ENCODE data around the gene TIGAR.

The TIGAR gene

DNA sequence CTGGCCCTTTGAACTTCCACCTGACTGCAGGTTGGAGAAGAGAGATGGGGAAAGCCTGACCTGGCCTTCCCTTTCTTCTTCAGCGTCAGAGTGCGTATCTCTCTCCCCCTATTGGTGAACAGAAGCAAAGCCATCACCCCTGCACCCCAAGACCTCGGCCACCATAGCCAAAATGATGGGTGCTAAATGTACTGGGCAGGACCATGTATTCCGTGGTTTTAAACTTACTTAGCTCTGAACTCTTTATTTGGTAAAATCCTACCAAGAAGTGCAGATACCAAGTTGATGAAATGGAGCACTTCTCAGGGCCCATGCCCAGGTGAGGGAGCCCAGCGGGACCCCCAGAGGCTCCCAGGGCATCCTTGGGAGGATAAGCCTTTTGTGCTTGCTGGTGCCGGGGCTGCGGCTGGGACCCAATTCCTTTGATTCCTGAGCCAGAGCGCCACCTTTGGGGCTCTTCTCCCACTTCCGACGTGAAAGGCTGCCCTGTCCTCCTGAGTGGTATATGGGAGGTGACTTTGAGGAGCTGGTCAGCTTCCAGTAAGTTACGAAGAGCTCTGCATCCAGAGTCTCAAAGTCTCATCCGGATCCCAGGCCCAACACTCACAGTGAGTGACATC, 38.0 kb upstream of the TIGAR start:
- DNase-seq (ENCODE audit: low spot score), result no peak

DNA sequence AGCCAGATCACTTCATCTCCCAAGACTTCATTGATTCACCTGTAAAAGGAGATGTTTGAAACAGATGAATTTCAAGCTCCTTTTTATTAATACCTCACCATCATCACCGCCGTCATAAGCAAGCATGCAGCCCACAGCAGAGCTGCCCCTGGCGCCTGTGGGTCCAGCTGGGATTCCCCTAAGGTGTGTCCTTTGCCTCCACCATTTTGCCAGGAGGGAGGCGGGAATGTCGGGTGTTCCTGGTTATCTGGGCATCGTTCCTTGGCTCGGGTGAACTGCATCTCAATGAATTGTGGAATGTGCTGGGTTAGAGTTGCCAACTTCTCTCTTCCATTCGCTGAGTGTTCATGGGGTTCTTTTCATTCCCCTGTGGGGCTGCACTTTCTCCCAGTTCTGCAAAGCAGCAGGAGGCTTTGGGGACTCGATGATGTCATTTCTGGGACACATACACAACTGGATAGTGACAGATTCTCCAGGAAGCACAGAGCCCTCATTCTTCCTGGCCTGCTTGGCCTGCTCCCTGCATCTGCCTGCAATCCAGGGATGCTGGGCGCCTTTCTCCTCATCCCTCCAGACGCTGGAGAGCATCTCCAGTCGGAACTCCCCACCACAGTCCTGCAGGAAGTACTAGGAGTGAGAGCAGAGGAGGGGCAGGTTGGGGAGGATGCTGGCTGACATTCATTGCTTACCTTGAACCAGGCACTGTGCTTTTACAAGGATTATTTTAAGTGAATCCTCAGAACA, 37.3 kb upstream of the TIGAR start:
- DNase-seq (ENCODE audit: low spot score), result no peak

DNA sequence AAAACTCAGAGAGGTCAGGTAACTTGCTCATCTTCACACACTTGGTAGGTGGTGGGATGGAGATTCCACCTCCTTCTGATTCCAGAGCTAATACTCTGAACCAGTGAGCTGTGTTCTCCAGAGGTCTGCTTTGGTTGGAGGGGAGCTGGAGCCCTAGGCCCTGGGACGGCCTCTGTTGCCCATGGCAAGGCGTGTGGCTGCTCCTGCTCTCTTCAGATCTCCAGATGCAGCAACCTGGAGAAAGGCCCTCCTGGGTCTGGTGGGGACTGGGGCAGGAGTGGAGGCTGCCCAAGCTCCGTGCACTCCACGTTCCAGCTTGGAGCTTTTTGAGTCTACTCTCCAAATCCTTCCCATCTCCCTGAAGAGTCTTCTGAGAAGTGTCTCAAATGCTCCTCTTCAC, 36.7 kb upstream of the TIGAR start:
- no peak for DNase-seq (ENCODE audit: low spot score)

DNA sequence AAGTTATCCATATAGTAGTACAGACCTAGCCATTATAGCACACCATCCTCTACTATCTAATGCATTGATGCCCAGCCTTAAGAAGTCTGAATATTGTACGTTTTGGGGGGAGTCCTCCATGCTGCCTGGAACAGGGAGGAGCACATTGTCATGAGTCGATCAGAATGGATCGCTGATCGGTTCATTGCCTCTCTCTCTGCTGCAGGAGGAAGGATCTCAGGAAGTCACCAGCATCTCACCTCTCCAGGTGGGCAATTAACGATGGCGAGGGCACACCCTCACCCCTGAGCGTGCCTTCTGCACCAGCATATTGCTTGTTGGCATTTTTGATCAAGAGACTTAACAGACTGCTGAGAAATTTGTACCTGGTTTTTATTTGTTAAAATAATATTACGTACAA, 35.9 kb upstream of the TIGAR start:
- no peak for DNase-seq (ENCODE audit: low spot score)

DNA sequence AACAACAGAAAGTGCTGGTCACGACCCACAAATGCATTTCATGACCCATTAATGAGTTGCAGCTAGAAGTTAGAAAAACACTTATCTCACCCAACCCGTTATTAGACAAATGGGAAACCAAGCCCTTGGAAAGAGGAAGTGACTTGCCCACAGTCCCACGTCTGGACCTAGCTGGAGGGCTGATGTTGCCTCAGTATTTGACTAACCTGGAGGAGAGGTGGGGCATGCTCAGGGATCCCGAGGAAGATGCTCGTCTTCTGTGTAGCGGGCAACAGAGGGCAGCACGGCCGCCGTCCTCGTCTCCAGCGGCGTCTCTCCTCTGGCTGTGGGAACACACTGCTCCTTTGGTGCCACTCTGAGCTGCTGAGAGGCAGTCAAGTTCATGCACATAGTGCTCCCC, 34.8 kb upstream of the TIGAR start:
- DNase-seq (ENCODE audit: low spot score), result no peak

DNA sequence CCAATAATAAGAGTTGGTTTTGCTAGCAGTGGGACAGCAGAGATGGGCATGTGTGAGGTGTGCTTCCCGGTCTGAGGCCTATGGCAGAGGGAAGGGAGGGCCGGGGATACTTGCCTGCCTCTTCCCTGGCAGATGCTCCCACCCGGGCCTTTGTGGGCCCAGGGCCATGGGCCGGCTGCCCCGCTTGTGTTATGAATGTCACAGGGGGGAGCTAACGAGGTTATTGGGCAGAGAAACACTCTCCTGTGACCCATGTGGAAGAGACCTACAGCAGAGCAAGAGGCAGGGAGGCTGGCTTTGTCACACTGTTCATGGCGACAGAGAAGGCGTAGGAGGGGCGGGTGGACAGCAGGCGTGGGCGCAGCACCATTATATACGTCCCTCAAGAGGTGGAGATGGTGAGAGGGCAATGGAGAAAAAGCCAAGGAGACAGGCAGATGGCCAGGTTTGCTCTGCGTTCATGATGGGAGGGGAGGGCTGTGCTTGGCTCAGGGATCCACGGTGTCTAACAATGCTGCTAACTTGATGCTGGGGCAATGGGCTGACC, 34.2 kb upstream of the TIGAR start:
- no peak for DNase-seq (ENCODE audit: low spot score)

DNA sequence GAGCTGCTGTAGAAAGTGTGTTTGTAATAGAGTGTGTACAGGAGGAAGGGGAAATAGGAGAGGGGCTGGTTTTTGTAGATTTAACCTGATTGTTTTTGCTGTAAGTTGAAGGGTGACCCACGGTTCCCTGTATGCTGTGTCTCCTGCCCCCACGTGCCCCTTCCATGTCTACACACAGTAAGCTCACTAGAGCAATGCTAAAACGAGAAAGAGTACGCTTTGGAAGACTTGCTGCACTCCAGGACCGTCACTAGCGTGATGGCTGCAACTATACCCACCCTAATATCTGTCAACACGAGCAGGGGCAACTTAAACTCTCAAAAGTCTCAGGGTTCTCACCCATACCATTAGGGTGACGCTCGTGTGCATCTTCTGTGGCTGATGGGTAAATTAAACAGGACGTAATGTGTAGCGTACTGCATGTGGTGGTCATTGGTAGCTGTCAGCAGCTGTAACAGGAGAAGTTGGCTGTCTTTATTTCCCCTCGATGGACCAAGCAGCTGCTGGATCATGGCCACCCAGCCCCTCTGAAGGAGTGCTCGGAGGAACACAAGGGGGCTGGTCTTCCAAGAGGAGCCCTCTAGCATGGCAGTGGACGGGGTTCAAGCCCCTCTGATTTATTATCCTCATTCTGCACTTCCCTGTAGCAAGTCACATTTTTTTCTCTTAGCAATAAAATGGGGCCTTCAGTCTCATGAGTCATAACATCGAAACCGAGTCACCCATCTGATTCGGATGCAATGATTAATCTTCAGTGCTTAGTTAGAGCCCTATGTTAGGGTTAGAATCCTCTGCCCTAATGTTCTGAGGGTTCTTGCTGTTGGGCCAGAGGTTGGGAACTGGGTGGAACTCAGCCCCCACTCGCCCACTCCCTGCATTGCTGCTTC, 33.4 kb upstream of the TIGAR start:
- peak; percentile 67 for DNase-seq (ENCODE audit: low spot score)

DNA sequence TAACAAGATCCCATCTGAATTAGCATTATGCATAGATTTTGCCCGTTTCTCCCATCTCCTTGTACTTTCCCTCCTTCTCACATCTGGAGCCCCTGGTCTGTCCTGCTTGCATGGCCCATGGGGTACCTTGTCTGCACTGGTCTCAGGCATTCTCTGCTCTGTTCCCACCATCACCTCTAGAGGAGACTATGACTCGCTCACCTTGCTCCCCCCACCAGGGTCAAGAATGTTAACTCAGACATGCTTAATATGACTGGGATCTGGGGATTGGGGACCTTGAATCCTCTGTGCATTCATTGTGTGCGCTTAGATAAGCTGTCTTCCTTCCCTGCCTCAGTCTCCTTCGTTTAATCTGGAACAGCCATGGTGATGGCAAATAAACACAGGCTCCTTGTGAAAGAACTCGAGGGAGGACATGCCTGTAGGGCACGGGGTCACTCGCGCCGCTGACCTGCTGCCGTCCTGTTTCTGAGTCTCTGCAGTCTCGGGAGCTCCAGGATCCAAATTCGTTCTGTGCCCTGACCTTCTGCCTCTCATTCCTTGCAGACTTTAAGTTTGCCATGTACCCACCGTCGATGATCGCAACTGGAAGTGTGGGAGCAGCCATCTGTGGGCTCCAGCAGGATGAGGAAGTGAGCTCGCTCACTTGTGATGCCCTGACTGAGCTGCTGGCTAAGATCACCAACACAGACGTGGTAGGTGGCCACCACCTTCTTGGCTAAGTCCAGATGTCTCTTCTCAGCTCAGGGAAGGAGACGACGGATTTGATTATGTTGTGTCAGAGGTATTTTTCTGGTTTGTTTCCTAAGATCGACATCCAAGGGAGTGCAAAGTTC, 32.5 kb upstream of the TIGAR start:
- no peak for DNase-seq (ENCODE audit: low spot score)

DNA sequence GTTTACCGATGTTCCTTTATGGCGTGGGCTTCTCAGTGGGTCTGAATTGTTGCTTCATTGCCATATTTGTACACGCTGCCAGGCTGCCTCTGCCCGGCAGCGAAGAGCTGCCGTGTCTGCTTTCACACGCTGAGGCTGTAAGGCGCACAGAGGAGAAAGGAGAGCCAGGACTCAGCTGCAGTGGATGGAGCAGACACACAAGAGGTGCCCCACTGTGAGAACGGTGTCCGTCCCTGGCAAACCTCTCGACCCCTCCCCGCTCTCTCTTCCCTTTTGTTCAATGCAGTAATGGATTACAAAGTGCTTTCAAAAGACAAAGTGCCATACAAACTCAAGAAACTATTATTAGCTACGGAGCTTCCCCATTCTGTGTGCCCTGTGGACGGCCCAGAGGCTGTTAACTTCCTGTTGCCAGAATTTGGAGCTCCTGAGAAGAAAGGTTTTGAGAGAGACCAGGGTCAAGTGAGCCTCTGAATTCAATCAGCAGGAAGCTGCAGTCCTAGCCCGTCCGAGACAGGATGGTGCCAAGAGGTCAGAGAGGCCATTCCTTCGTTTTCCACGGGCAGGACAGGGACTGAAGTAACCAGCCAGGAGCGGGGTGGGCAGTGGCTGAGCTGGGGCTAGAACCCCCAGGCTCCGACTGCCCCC, 31.7 kb upstream of the TIGAR start:
- DNase-seq (ENCODE audit: low spot score), result no peak

DNA sequence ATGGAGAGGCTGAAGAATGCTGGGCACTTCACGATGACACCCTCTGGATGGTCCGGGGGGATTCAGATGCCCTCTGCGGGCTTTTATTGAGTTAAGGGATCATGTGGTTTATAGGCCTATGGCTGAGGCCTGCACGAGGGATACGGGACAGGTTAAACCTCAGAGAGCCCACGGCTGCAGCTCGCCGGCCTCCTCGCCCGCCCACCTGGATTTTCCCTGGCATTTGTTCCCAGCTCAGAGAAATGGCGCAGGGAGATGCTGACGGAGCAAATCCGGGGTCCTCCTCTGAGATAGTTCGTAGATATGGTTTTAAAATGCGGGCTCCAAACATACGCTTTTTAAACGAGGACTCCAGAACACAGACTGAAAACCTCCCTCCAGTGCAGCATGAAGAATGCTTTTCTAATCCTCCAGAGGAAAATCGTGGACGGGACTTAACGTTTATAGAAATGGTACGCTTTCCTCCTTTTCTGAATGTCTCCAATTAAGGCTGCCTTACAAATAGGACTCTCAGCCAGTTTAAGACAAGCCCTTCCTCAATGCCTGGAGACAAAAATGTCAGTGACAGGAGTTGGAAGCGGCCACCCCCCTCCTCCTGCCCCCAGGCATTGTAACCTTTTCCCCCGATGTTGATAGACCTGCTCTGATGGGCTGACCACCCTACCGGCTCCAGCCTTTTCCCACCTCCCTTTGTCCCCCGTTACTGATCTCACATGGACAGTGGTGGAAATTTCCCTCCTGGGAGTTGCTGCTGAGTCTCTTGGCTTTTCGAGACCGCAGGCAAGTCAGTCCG, 30.8 kb upstream of the TIGAR start:
- DNase-seq (ENCODE audit: low spot score), result no peak

DNA sequence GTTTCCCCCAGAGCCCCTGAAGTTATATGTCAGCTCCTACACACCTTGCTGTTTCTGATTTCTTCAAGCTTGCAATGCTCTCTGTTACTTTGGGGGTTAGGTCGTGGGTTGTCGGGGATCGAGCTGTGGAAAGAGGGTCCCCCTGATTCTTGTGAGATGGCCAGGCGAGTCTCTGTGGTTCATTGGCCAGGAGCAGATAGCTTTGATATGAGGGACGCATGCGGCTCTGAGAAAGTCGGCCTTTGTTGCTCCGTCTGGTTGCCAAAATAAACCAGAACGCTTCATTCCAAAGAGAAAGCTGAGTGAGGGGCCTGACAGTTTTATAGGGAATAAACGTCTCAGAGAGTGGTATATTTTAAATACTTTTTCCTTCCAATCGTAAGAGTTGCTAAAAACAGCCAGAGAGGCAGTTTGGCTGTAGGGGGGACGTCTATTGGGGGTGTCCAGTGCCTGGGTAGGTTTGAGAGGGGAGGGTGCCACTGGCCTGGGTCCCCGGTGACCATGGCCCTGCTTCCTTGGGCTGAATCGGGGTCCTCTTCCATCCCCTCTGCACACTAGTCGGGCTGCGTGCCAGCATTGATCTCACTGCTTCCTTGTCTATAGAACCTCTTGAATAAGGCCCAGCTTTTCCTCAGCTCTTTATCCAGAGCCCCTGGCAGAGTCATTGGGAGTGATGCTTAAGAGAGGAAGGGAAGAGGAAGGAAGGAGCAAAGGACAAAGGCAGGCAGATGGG, 28.5 kb upstream of the TIGAR start:
- no peak for DNase-seq (ENCODE audit: low spot score)

DNA sequence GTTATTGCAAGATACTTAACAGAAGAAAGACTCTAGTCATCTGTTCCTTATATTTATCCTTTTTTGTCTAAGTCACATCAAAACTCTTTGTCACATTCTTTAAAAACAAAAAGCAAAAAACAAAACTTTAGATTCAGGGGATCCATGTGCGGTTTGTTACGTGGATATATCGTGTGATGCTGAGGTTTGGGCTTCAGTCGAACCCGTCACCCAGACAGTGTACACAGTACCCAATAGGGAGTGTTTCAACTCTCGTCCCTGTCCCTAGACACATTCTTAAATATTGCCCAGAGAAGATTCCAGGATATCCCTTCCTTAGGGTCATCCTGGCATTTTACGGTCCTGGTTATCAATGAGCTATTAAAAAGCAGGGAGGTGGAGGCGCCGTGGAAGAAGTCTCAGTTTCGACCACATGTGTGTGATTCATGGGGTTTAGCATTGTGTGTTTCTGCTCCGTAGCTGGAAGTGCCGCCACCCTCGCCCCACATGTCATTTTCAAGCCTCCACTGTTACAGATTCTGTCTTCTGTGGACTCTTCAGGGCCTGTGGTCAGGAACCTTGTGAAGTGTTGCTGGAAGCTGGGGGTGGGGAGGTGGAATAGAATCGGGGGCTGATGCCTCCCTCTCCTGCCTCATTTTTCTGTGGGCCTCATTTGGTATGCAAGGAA, 27.6 kb upstream of the TIGAR start:
- DNase-seq (ENCODE audit: low spot score), result peak; percentile 62

DNA sequence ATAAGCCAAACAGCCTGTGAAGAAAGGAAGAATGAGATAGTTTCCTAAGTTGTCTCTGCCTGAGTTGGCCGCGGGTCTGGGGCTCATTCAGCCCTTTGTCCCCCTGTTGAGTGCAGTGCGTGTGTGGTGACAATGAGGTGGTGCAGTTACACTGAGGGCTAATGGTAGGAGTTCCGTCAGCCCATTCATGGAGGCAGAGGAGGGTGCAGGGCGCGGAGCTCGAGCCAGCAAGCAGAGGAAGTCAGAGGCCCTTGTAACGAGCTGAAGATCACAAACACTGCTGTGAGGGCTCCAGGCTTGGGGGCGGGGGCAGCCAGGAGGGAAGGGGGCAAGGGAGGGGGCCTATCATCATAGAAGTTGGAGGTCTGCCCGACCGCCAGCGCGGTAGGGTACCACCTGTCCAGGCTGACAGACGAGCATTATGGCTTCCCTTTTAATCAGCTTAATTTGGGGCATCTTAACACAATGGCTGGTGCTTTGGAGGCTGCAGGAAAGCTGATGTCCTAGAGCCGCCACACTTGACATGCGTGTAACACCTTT, 27.0 kb upstream of the TIGAR start:
- DNase-seq (ENCODE audit: low spot score), result no peak

DNA sequence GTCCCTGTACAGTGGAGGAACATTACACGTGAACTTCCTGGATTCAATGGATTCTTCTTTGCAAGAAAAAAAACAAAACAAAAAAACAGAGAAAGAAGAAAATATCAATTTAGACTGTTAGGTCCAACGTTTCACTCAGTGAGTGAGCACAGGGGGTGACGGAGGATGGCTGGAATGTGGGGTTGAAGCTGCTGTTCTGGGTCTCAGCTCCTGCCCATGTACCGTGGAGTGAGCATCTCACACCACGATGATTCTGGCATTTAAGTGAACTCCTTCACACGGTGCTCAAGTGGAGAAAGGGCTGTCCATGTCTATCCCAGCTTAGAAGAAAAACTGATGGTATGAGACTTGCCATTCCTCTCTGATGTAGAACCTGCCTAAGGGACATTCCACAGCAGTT, 24.3 kb upstream of the TIGAR start:
- peak; percentile 26 for DNase-seq (ENCODE audit: low spot score)

DNA sequence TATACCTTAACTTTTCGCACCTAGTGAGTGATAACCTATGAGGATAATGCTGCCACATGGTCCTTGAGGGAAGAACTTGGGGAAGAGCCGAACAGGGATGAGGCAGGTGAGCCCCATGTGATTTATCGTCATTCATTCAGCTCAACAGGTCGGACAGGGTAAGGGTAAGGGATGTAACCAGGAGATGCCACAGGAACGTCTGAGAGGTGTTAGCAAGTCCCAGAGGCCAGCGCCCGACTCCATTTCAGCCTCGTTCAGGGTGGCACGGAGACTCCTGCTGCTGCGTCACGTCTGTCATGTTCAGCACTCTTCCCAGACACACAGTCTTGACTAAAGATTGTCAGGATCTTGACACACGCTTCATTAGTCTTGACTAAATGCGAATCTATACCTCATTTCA, 23.4 kb upstream of the TIGAR start:
- DNase-seq (ENCODE audit: low spot score), result no peak

DNA sequence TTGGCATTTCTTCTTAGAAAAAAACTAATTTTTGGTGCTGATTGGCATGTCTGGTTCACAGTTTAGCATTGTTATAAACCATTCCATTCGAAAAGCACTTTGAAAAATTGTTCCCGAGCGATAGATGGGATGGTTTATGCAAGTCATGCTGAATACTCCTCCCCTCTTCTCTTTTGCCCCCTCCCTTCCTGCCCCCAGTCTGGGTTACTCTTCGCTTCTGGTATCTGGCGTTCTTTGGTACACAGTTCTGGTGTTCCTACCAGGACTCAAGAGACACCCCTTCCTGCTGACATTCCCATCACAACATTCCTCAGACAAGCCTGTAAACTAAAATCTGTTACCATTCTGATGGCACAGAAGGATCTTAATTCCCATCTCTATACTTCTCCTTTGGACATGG, 20.1 kb upstream of the TIGAR start:
- DNase-seq (ENCODE audit: low spot score), result no peak

DNA sequence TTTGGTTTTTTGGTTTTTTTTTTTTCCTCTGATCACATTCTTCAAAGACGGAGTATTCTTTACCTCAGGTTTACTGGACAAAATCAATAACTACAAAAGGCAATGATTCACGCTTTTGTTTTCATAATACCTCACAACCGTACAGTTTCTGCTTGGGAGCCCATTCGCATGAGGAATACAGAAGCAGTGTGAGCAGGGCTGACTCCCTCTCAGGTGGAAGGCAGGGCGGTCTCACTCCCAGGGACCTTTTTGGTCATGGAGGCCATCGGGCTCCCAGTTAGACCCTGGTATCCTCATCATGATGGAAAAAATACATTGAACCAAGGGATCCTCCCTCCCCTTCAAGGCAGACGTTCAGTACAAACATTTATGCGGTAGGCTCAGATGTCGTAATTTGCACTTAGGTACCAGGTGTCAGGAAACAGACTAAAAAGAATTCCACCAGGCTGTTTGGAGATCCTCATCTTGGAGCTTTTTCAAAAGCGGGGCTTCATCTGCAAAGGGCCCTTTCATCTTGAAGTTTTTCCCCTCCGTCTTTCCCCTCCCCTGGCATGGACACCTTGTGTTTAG, 19.0 kb upstream of the TIGAR start:
- DNase-seq (ENCODE audit: low spot score), result no peak

DNA sequence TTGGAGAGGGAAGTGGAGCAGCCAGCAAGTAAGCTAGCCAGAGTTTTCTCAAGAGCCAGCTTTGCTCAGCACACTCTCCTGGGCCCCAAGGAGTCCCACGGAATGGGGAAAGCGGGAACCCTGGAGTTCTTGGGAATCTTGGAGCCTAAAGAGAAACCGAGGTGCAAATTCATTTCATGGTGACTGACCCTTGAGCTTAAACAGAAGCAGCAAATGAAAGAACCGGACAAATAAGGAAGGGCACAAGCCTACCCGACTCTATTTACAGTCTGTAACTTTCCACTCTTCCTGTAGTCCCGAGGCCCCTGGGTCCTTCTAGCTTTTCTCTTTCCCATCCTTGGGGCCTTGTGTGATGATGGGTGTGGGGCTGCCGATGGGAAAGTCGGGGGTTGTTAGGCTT, 18.1 kb upstream of the TIGAR start:
- no peak for DNase-seq (ENCODE audit: low spot score)

DNA sequence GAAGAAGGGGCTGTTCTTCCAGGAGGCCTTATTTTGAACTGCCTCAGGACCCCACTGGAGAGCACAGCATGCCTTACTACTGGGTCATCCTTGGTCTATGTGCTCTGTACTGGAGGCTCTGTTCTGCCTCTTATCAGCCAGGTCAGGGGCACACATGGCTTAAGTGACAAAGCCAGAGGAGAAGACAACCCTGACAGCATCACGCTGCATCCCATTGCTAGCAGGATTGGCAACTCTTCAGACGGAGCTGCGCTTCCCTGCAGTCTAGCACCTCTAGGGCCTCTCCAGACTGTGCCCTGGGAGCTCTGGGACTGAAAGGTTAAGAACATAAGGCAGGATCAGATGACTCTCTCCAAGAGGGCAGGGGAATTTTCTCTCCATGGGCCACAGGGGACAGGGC, 17.3 kb upstream of the TIGAR start:
- no peak for DNase-seq (ENCODE audit: low spot score)
